PC-3 (cell line): ENCODE results near the gene ACBD6. TPM values are rescaled to one million over a fixed set of nuclear protein-coding genes. Genes with fewer than 3 reads are reported as not detected.

Source experiments
- ATAC-seq: fragments of 200-7000 bp; cut with Tn5 transposase; 2 replicates; pipeline ENCODE4 v1.9.1; 2020; ENCODE audit warnings: mild to moderate bottlenecking, moderate library complexity
- BruUV-seq: library from RNA; stranded (reverse); fragments of 400-500 nt; replicated peaks from 2 replicates; lab custom pipeline; 2021; lab: Mats Ljungman, UMichigan
- CTCF ChIA-PET: fragments of 300-600 bp; sonication (Branson Sonifier 250); formaldehyde crosslinking; loops from one replicate; lab custom pipeline; 2022; ENCODE audit warnings: antibody characterized with exemption; lab: Charles Lee
- POLR2A ChIA-PET: fragments of 300-600 bp; sonication (Branson Sonifier 250); formaldehyde crosslinking; loops from one replicate; lab custom pipeline; 2022; ENCODE audit warnings: antibody characterized with exemption; ENCODE audit not compliant: unreplicated experiment; lab: Charles Lee
- DNase-seq: peaks from one replicate; pipeline ENCODE4 v3.0.0-alpha.2; 2015
- H2AFZ ChIP-seq: fragments of 300-600 bp; sonication (generic); 2 replicates; pipeline ENCODE4 v1.6.0; 2016; ENCODE audit warnings: antibody characterized with exemption, low read length
- H3F3A ChIP-seq: fragments of 300-600 bp; sonication (generic); one replicate; pipeline ENCODE4 v1.6.0; 2017; ENCODE audit warnings: antibody characterized with exemption, low read length, control low read depth, mild to moderate bottlenecking; ENCODE audit not compliant: unreplicated experiment
- H3K27ac ChIP-seq: fragments of 300-600 bp; sonication (generic); 2 replicates; pipeline ENCODE4 v1.5.1; 2016; ENCODE audit warnings: mild to moderate bottlenecking, low read length
- H3K27me3 ChIP-seq: fragments of 300-600 bp; sonication (generic); 2 replicates; pipeline ENCODE4 v1.6.1; 2016; ENCODE audit warnings: low read length, mixed read lengths
- H3K36me3 ChIP-seq: fragments of 300-600 bp; sonication (generic); 2 replicates; pipeline ENCODE4 v1.6.1; 2016; ENCODE audit warnings: low read depth, mixed run types, low read length, mixed read lengths
- H3K4me1 ChIP-seq: fragments of 300-600 bp; sonication (generic); 2 replicates; pipeline ENCODE4 v1.5.1; 2016; ENCODE audit warnings: low read length; ENCODE audit not compliant: insufficient read depth
- H3K4me2 ChIP-seq: fragments of 300-600 bp; sonication (generic); 2 replicates; pipeline ENCODE4 v1.6.0; 2016; ENCODE audit warnings: low read length
- H3K4me3 ChIP-seq: fragments of 300-600 bp; sonication (generic); 2 replicates; pipeline ENCODE4 v1.5.1; 2016; ENCODE audit warnings: mild to moderate bottlenecking, low read length, mixed read lengths
- H3K79me2 ChIP-seq: fragments of 300-600 bp; sonication (generic); 2 replicates; pipeline ENCODE4 v1.6.1; 2017; ENCODE audit warnings: low read length, mixed read lengths
- H3K9ac ChIP-seq: fragments of 300-600 bp; sonication (generic); 2 replicates; pipeline ENCODE4 v1.6.0; 2016; ENCODE audit warnings: mild to moderate bottlenecking, low read length
- H3K9me2 ChIP-seq: fragments of 300-600 bp; sonication (generic); replicated peaks from 2 replicates; pipeline ENCODE4 v1.6.1; 2016; ENCODE audit warnings: mixed run types, low read length, mixed read lengths
- H3K9me3 ChIP-seq: fragments of 300-600 bp; sonication (generic); 2 replicates; pipeline ENCODE4 v1.6.1; 2016; ENCODE audit warnings: low read length, mixed read lengths
- H4K20me1 ChIP-seq: fragments of 300-600 bp; sonication (generic); 2 replicates; pipeline ENCODE4 v1.6.1; 2016; ENCODE audit warnings: low read length, mixed read lengths
- EZH2 ChIP-seq: fragments of 300-600 bp; sonication (generic); IDR thresholded peaks from one replicate; pipeline ENCODE4 v1.6.1; 2017; ENCODE audit warnings: antibody characterized with exemption, mild to moderate bottlenecking, low read length; ENCODE audit not compliant: unreplicated experiment
- EZH2phosphoT487 ChIP-seq: fragments of 300-600 bp; sonication (generic); IDR thresholded peaks from 2 replicates; pipeline ENCODE4 v1.6.1; 2018; ENCODE audit warnings: mild to moderate bottlenecking, antibody characterized with exemption, low read length, borderline replicate concordance
- intact Hi-C: fragments of 100-400 bp; cut with micrococcal nuclease; formaldehyde crosslinking; loops from 2 replicates; pipeline ENCODE4 v1.9.0; 2023
- total RNA-seq: library from RNA; depleted of rRNA; stranded (reverse); fragments of >200 nt; gene quantifications from 2 replicates; pipeline ENCODE4 v1.2.3, GENCODE V29; 2014
- TF ChIP-seq, protein P1 (sequence below): fragments of 300-600 bp; sonication (generic); conservative IDR thresholded peaks from 2 replicates; pipeline ENCODE4 v1.5.1; 2017; ENCODE audit warnings: antibody characterized with exemption, low read depth, mild to moderate bottlenecking, low read length

ACBD6 gene
- total RNA-seq, 1 experiment from 2014 or later, result 43.3 TPM

DNA sequence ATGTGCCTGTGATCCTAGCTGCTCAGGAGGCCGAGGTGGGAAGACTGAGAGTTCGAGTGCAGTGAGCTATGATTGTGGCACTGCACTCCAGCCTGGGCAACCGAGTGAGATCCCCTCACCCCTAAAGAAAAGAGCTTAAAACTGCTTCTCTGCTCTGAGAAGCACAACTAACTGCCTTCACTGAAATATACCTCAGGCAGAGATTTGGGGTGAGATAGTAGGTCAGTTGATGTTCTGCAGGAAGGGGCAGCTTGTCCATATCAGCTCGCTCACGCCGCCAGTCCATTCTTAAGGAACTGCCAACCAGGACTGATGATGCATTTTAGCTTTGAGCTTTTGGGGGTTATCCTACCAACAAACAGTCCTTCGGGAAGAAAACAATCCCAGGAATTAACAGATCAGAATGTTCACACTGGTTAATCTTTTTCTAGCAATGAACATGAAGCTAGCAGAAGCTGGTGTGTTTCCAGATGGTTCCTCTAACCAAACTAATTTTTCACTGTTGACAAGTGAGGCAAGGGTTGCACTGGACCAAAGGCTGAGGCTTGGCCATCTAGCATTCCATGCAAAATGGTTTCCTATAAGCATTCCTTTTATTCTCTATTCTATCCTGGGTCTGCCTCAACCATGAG lies 240.7 kb downstream of the ACBD6 start:
- no peaks in the 10 kb centered on the region for H3K9me3 ChIP-seq
- H3K36me3 ChIP-seq, result no peaks in the 10 kb centered on the region
- H3K27me3 ChIP-seq, result no peaks in the 10 kb centered on the region
- H3K4me3 ChIP-seq, result no peak overlapping the region
- H3K9ac ChIP-seq, result no peak overlapping the region
- CTCF ChIA-PET, result interaction anchor here (1.2 kb wide), 1 partner anchor 9 kb away, joined by 6 read pairs; no protein-coding TSS in a partner anchor
- no peak for DNase-seq
- H3K4me2 ChIP-seq, result no peak overlapping the region
- ATAC-seq, result no peak
- intact Hi-C loops, result no loop called here
- no peaks in the 10 kb centered on the region for H3K79me2 ChIP-seq
- no peaks in the 10 kb centered on the region for H4K20me1 ChIP-seq
- H2AFZ ChIP-seq, result no peak overlapping the region
- H3K27ac ChIP-seq, result no peak overlapping the region
- H3F3A ChIP-seq, result no peaks in the 10 kb centered on the region
- TF ChIP-seq EZH2phosphoT487, result no peak
- TF ChIP-seq, protein P1, sequence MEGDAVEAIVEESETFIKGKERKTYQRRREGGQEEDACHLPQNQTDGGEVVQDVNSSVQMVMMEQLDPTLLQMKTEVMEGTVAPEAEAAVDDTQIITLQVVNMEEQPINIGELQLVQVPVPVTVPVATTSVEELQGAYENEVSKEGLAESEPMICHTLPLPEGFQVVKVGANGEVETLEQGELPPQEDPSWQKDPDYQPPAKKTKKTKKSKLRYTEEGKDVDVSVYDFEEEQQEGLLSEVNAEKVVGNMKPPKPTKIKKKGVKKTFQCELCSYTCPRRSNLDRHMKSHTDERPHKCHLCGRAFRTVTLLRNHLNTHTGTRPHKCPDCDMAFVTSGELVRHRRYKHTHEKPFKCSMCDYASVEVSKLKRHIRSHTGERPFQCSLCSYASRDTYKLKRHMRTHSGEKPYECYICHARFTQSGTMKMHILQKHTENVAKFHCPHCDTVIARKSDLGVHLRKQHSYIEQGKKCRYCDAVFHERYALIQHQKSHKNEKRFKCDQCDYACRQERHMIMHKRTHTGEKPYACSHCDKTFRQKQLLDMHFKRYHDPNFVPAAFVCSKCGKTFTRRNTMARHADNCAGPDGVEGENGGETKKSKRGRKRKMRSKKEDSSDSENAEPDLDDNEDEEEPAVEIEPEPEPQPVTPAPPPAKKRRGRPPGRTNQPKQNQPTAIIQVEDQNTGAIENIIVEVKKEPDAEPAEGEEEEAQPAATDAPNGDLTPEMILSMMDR, result no peak
- TF ChIP-seq EZH2, result no peak
- no peaks in the 10 kb centered on the region for H3K4me1 ChIP-seq
- no peaks in the 10 kb centered on the region for H3K9me2 ChIP-seq
- POLR2A ChIA-PET, result no interaction called here
- no TSS peak for BruUV-seq

DNA sequence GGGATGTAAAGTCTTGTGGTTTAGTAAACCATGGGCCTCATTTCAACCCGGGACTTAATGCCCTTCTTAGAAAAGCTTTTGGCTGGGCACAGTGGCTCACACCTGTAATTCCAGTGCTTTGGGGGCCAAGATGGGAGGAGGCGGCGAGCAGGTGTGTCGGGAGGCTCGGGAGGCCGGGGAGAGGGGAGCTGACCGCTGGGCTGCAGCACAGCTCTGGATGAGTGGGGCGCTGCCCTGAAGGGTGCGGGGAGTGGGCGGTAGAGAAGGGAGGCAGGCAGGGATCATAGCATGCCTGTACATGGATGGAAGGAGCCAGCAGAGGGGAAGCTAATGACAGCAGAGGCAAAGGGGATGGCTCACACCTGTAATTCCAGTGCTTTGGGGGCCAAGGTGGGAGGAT lies 241.3 kb downstream of the ACBD6 start:
- CTCF ChIA-PET, result interaction anchor here (1.2 kb wide), 1 partner anchor 9 kb away, joined by 6 read pairs; no protein-coding TSS in a partner anchor
- no peaks in the 10 kb centered on the region for H3K9me3 ChIP-seq
- no peak overlapping the region for H3K4me3 ChIP-seq
- no peak for TF ChIP-seq EZH2
- TF ChIP-seq, protein P1, result no peak
- no peak for TF ChIP-seq EZH2phosphoT487
- DNase-seq (no peak), ATAC-seq (no peak)
- no peaks in the 10 kb centered on the region for H3K36me3 ChIP-seq
- no peak overlapping the region for H3K9ac ChIP-seq
- intact Hi-C loops, result no loop called here
- no peaks in the 10 kb centered on the region for H3K27me3 ChIP-seq
- H3K79me2 ChIP-seq, result no peaks in the 10 kb centered on the region
- H3K9me2 ChIP-seq, result no peaks in the 10 kb centered on the region
- no peaks in the 10 kb centered on the region for H3K4me1 ChIP-seq
- H3K27ac ChIP-seq, result no peak overlapping the region
- no peaks in the 10 kb centered on the region for H3F3A ChIP-seq
- H3K4me2 ChIP-seq, result no peak overlapping the region
- H2AFZ ChIP-seq, result no peak overlapping the region
- POLR2A ChIA-PET, result no interaction called here
- no peaks in the 10 kb centered on the region for H4K20me1 ChIP-seq
- BruUV-seq, result no TSS peak

DNA sequence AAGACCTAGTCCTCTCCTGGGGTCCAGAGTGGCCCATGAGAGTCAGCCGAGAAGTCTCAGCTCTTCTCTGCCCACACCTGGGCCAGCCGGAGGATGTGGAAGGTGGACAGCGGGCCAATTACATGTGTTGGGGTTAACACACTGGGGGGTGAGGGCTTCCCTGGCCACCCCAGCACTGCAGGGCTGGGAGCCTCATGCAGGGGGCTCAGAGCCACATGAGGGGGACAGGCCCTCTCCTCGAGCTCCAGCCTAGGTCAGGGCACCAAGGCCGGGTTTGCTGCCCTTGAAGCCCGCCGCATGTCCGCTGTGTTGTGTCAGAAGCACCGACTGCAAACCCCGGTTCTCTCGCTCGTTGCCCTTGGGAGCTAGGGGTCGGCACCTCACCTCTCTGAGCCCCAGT lies 241.8 kb downstream of the ACBD6 start:
- BruUV-seq, result no TSS peak
- H3K4me3 ChIP-seq, result no peak overlapping the region
- ChIA-PET CTCF (interaction anchor here (1.2 kb wide), 1 partner anchor 10 kb away, joined by 6 read pairs; no protein-coding TSS in a partner anchor), POLR2A (no interaction called here)
- no peaks in the 10 kb centered on the region for H4K20me1 ChIP-seq
- H3K9me3 ChIP-seq, result no peaks in the 10 kb centered on the region
- H3K27ac ChIP-seq, result no peak overlapping the region
- TF ChIP-seq, protein P1, result no peak
- no peak for TF ChIP-seq EZH2phosphoT487
- TF ChIP-seq EZH2, result no peak
- H3F3A ChIP-seq, result no peaks in the 10 kb centered on the region
- no peak for DNase-seq
- ATAC-seq, result no peak
- no peaks in the 10 kb centered on the region for H3K79me2 ChIP-seq
- no peaks in the 10 kb centered on the region for H3K9me2 ChIP-seq
- H3K36me3 ChIP-seq, result no peaks in the 10 kb centered on the region
- no peaks in the 10 kb centered on the region for H3K4me1 ChIP-seq
- H3K27me3 ChIP-seq, result no peaks in the 10 kb centered on the region
- intact Hi-C loops, result no loop called here
- H3K9ac ChIP-seq, result no peak overlapping the region
- no peak overlapping the region for H3K4me2 ChIP-seq
- H2AFZ ChIP-seq, result no peak overlapping the region
